ENCODE results near the gene AGBL1. TPM values are rescaled to one million over a fixed set of nuclear protein-coding genes. Genes with fewer than 3 reads are reported as not detected.

The AGBL1 gene
- total RNA-seq, 2 donors from 2014 or later = not detected

- no peaks in the 10 kb centered on the region for H3K4me1 ChIP-seq
- no peak for TF ChIP-seq CTCF (IDR thresholded peaks at IDR 0.05)
Measured at GRCh38 chr15:86296769-86297168, 217.1 kb downstream of the AGBL1 start.

GRCh38 chr15:86300390-86301125 lies 220.9 kb downstream of the AGBL1 start:
- DNase-seq (ENCODE audit: low spot score) = no peak
- Histone ChIP-seq H3K9me3 (no peaks in the 10 kb centered on the region), H3K27me3 (no peaks in the 10 kb centered on the region), H3K36me3 (no peaks in the 10 kb centered on the region), H3K27ac (no peak overlapping the region), H3K4me1 (no peaks in the 10 kb centered on the region), H3K4me3 (no peak overlapping the region)
- no peak for TF ChIP-seq CTCF (IDR thresholded peaks at IDR 0.05)

More at GRCh38 chr15:86296769-86297168, 217.1 kb downstream of the AGBL1 start:
- H3K9me3 ChIP-seq = no peaks in the 10 kb centered on the region
- H3K4me3 ChIP-seq = no peak overlapping the region
- no peaks in the 10 kb centered on the region for H3K27me3 ChIP-seq
- no peak for DNase-seq (ENCODE audit: low spot score)
- no peak overlapping the region for H3K27ac ChIP-seq
- no peaks in the 10 kb centered on the region for H3K36me3 ChIP-seq

- TF ChIP-seq CTCF (IDR thresholded peaks at IDR 0.05) = no peak
- no peak overlapping the region for H3K27ac ChIP-seq
- peaks cover 0 to 16% of the 10 kb centered on the region in 2 donors for H3K9me3 ChIP-seq
- H3K4me3 ChIP-seq = no peak overlapping the region
- no peaks in the 10 kb centered on the region for H3K36me3 ChIP-seq
- no peaks in the 10 kb centered on the region for H3K27me3 ChIP-seq
- H3K4me1 ChIP-seq = peaks cover 0 to 9% of the 10 kb centered on the region in 2 donors
- DNase-seq (ENCODE audit: low spot score) = no peak
Measured at GRCh38 chr15:86311568-86312280, 232.1 kb downstream of the AGBL1 start.

GRCh38 chr15:86312486-86312885 lies 232.8 kb downstream of the AGBL1 start:
- no peaks in the 10 kb centered on the region for H3K27me3 ChIP-seq
- no peak for DNase-seq (ENCODE audit: low spot score)
- H3K9me3 ChIP-seq = peaks cover 0 to 16% of the 10 kb centered on the region in 2 donors
- TF ChIP-seq CTCF (IDR thresholded peaks at IDR 0.05) = no peak
- H3K4me1 ChIP-seq = peaks cover 0 to 14% of the 10 kb centered on the region in 2 donors
- no peaks in the 10 kb centered on the region for H3K36me3 ChIP-seq
- H3K4me3 ChIP-seq = no peak overlapping the region
- no peak overlapping the region for H3K27ac ChIP-seq

GRCh38 chr15:86316216-86316615 lies 236.5 kb downstream of the AGBL1 start:
- Histone ChIP-seq H3K9me3 (no peaks in the 10 kb centered on the region), H3K4me1 (peaks cover 0 to 14% of the 10 kb centered on the region in 2 donors), H3K36me3 (no peaks in the 10 kb centered on the region), H3K27ac (no peak overlapping the region), H3K4me3 (no peak overlapping the region), H3K27me3 (no peaks in the 10 kb centered on the region)
- TF ChIP-seq CTCF (IDR thresholded peaks at IDR 0.05) = no peak
- DNase-seq (ENCODE audit: low spot score) = no peak

Data from right atrium auricular region (tissue), 2 donors.